ENCODE data around the gene PCSK5. TPM values are rescaled to one million over a fixed set of nuclear protein-coding genes. Genes with fewer than 3 reads are reported as not detected.

The PCSK5 gene
- polyA plus RNA-seq, 1 donor from 2014 or later = 1.7 TPM

- no peaks in the 10 kb centered on the region for H3K9me3 ChIP-seq (ENCODE audit: low read length)
- H4K20me1 ChIP-seq (ENCODE audit: insufficient read depth) = no peaks in the 10 kb centered on the region
- no peak overlapping the region for H3K4me3 ChIP-seq (ENCODE audit: low read length)
- no peaks in the 10 kb centered on the region for H3K27me3 ChIP-seq (ENCODE audit: insufficient read depth, low read depth, low read length)
- no peak overlapping the region for H3K9ac ChIP-seq (ENCODE audit: low read length)
- H3K9me2 ChIP-seq (ENCODE audit: insufficient read depth, low read length) = no peaks in the 10 kb centered on the region
- no peaks in the 10 kb centered on the region for H3F3A ChIP-seq (ENCODE audit: insufficient read depth, low read length, poor library complexity, severe bottlenecking)
- TF ChIP-seq POLR2AphosphoS5 (IDR thresholded peaks at IDR 0.05) (no peak), TAF1 (IDR thresholded peaks at IDR 0.05; ENCODE audit: low read depth) (no peak), SMC3 (conservative IDR thresholded peaks at IDR 0.05; ENCODE audit: poor library complexity) (no peak), CTCF (IDR thresholded peaks at IDR 0.05; ENCODE audit: poor library complexity, severe bottlenecking) (no peak), EZH2 (IDR thresholded peaks at IDR 0.05; ENCODE audit: borderline replicate concordance, insufficient read depth, low read length, poor library complexity, severe bottlenecking) (no peak), REST (IDR thresholded peaks at IDR 0.05; ENCODE audit: borderline replicate concordance) (no peak), EP300 (conservative IDR thresholded peaks at IDR 0.05; ENCODE audit: poor library complexity, severe bottlenecking) (no peak), MXI1 (conservative IDR thresholded peaks at IDR 0.05; ENCODE audit: poor library complexity, severe bottlenecking) (no peak), RAD21 (conservative IDR thresholded peaks at IDR 0.05) (no peak)
- no peak overlapping the region for H2AFZ ChIP-seq (ENCODE audit: low read depth, low read length)
- no peaks in the 10 kb centered on the region for H3K79me2 ChIP-seq (replicated peaks; ENCODE audit: insufficient read depth, low read length)
- H3K36me3 ChIP-seq (ENCODE audit: insufficient read depth, low read length) = no peaks in the 10 kb centered on the region
- H3K27ac ChIP-seq (ENCODE audit: low read length) = no peak overlapping the region
- H3K4me2 ChIP-seq (ENCODE audit: low read length) = no peak overlapping the region
Measured at GRCh38 chr9:76290555-76290954, 400.1 kb downstream of the PCSK5 start.

- Histone ChIP-seq H3F3A (ENCODE audit: insufficient read depth, low read length, poor library complexity, severe bottlenecking) (no peaks in the 10 kb centered on the region), H4K20me1 (ENCODE audit: insufficient read depth) (no peaks in the 10 kb centered on the region), H3K4me2 (ENCODE audit: low read length) (no peak overlapping the region), H3K27me3 (ENCODE audit: insufficient read depth, low read depth, low read length) (no peaks in the 10 kb centered on the region), H3K4me3 (ENCODE audit: low read length) (no peak overlapping the region), H3K9ac (ENCODE audit: low read length) (no peak overlapping the region), H3K27ac (ENCODE audit: low read length) (no peak overlapping the region), H2AFZ (ENCODE audit: low read depth, low read length) (no peak overlapping the region), H3K9me2 (ENCODE audit: insufficient read depth, low read length) (no peaks in the 10 kb centered on the region), H3K9me3 (ENCODE audit: low read length) (no peaks in the 10 kb centered on the region), H3K79me2 (replicated peaks; ENCODE audit: insufficient read depth, low read length) (no peaks in the 10 kb centered on the region), H3K36me3 (ENCODE audit: insufficient read depth, low read length) (no peaks in the 10 kb centered on the region)
- TF ChIP-seq REST (IDR thresholded peaks at IDR 0.05; ENCODE audit: borderline replicate concordance) (no peak), SMC3 (conservative IDR thresholded peaks at IDR 0.05; ENCODE audit: poor library complexity) (no peak), CTCF (IDR thresholded peaks at IDR 0.05; ENCODE audit: poor library complexity, severe bottlenecking) (no peak), MXI1 (conservative IDR thresholded peaks at IDR 0.05; ENCODE audit: poor library complexity, severe bottlenecking) (no peak), EP300 (conservative IDR thresholded peaks at IDR 0.05; ENCODE audit: poor library complexity, severe bottlenecking) (no peak), EZH2 (IDR thresholded peaks at IDR 0.05; ENCODE audit: borderline replicate concordance, insufficient read depth, low read length, poor library complexity, severe bottlenecking) (no peak), TAF1 (IDR thresholded peaks at IDR 0.05; ENCODE audit: low read depth) (no peak), POLR2AphosphoS5 (IDR thresholded peaks at IDR 0.05) (no peak), RAD21 (conservative IDR thresholded peaks at IDR 0.05) (no peak)
Measured at GRCh38 chr9:76292246-76292645, 401.8 kb downstream of the PCSK5 start.

All from neural cell (in vitro differentiated cells).